HepG2 (cell line): ENCODE data around the gene ZC3H13.

ENCODE experiments used
- EP300 ChIP-seq, 3 experiments: sonication (generic) in 1 of 3; formaldehyde crosslinking in 1 of 3; IDR thresholded peaks; 2 replicates each; pipeline versions ENCODE4 v1.5.1 to v1.6.1; 2011 to 2020; ENCODE audit warnings: low read depth in 2 of 3, low read length in 2 of 3, borderline replicate concordance in 1 of 3, improper control_type of control experiment in 1 of 3, mild to moderate bottlenecking in 1 of 3, missing genetic modification reagents in 1 of 3, moderate library complexity in 1 of 3
- PHF8 ChIP-seq: sonication (generic); formaldehyde crosslinking; IDR thresholded peaks from 2 replicates; pipeline ENCODE4 v1.5.0; 2020; ENCODE audit warnings: missing genetic modification reagents
- POLR2A ChIP-seq, 2 experiments: IDR thresholded peaks; 2 replicates each; pipeline ENCODE4 v1.6.1; 2011; ENCODE audit warnings: low read depth in 2 of 2, low read length in 2 of 2, mild to moderate bottlenecking in 1 of 2, moderate library complexity in 1 of 2; ENCODE audit not compliant: insufficient read depth in 1 of 2
- POLR2AphosphoS5 ChIP-seq: IDR thresholded peaks from 2 replicates; pipeline ENCODE4 v1.6.1; 2012; ENCODE audit warnings: low read depth, low read length
- RBFOX2 ChIP-seq: fragments of 200-400 bp; formaldehyde crosslinking; IDR thresholded peaks from 2 replicates; pipeline ENCODE4 v1.6.1; 2017; ENCODE audit warnings: low read depth, mild to moderate bottlenecking, low read length
- ZFP1 ChIP-seq: IDR thresholded peaks from 2 replicates; pipeline ENCODE4 v1.6.1; 2016
- ZNF24 ChIP-seq: fragments of 450-650 bp; IDR thresholded peaks from 2 replicates; pipeline ENCODE4 v1.6.1; 2017; ENCODE audit warnings: antibody characterized with exemption, mild to moderate bottlenecking
- ZNF296 ChIP-seq: sonication (generic); formaldehyde crosslinking; conservative IDR thresholded peaks from 2 replicates; pipeline ENCODE4 v1.5.0; 2020; ENCODE audit warnings: mild to moderate bottlenecking, missing genetic modification reagents
- ZNF382 ChIP-seq: sonication (generic); formaldehyde crosslinking; IDR thresholded peaks from 2 replicates; pipeline ENCODE4 v1.5.0; 2020; ENCODE audit warnings: missing genetic modification reagents, mild to moderate bottlenecking, borderline replicate concordance
- TF ChIP-seq, protein P1 (sequence below): sonication (generic); formaldehyde crosslinking; IDR thresholded peaks from 2 replicates; pipeline ENCODE4 v1.4.0; 2020; ENCODE audit warnings: mild to moderate bottlenecking, missing genetic modification reagents
- TF ChIP-seq, protein P2 (sequence below): IDR thresholded peaks from 2 replicates; pipeline ENCODE4 v1.6.1; 2016
- TF ChIP-seq, protein P3 (sequence below): conservative IDR thresholded peaks from 2 replicates; pipeline ENCODE4 v1.6.1; 2018; ENCODE audit warnings: missing genetic modification reagents

DNA sequence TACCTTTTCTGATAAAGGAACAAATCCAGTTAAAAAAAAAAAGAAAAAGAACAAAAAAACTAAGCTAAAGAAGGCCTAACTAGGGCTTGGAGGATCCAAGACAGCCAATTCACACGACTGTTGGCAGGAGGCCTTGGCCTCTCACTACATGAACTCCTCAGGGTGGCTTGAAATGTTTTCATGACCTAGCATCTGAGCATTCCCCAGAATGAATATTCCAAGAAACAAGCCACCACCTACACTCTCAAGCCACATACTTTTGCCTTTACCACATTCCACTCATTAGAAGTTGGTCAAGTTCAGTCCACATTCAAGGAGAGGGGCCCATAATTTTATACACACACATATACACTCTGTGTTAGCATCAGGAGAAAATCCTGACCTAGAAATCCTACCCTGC is 103.4 kb downstream of the ZC3H13 start:
- TF ChIP-seq EP300 (IDR thresholded peaks at IDR 0.05; ENCODE audit: low read depth in 2 of 2, low read length in 2 of 2) (no peak), EP300 (CRISPR knock-in tag; IDR thresholded peaks at IDR 0.05; ENCODE audit: borderline replicate concordance) (no peak), ZNF296 (CRISPR knock-in tag) (no peak), ZNF24 (no peak), ZFP1 (CRISPR knock-in tag) (no peak), ZNF382 (CRISPR knock-in tag) (no peak), RBFOX2 (no peak), PHF8 (no peak), POLR2AphosphoS5 (no peak), POLR2A (IDR thresholded peaks at IDR 0.05; ENCODE audit: insufficient read depth in 1 of 2, low read depth in 2 of 2, low read length in 2 of 2) (no peak)
- TF ChIP-seq, protein P1, sequence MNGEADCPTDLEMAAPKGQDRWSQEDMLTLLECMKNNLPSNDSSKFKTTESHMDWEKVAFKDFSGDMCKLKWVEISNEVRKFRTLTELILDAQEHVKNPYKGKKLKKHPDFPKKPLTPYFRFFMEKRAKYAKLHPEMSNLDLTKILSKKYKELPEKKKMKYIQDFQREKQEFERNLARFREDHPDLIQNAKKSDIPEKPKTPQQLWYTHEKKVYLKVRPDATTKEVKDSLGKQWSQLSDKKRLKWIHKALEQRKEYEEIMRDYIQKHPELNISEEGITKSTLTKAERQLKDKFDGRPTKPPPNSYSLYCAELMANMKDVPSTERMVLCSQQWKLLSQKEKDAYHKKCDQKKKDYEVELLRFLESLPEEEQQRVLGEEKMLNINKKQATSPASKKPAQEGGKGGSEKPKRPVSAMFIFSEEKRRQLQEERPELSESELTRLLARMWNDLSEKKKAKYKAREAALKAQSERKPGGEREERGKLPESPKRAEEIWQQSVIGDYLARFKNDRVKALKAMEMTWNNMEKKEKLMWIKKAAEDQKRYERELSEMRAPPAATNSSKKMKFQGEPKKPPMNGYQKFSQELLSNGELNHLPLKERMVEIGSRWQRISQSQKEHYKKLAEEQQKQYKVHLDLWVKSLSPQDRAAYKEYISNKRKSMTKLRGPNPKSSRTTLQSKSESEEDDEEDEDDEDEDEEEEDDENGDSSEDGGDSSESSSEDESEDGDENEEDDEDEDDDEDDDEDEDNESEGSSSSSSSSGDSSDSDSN (CRISPR knock-in tag): no peak
- TF ChIP-seq, protein P2, sequence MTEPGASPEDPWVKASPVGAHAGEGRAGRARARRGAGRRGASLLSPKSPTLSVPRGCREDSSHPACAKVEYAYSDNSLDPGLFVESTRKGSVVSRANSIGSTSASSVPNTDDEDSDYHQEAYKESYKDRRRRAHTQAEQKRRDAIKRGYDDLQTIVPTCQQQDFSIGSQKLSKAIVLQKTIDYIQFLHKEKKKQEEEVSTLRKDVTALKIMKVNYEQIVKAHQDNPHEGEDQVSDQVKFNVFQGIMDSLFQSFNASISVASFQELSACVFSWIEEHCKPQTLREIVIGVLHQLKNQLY: no peak
- TF ChIP-seq, protein P3, sequence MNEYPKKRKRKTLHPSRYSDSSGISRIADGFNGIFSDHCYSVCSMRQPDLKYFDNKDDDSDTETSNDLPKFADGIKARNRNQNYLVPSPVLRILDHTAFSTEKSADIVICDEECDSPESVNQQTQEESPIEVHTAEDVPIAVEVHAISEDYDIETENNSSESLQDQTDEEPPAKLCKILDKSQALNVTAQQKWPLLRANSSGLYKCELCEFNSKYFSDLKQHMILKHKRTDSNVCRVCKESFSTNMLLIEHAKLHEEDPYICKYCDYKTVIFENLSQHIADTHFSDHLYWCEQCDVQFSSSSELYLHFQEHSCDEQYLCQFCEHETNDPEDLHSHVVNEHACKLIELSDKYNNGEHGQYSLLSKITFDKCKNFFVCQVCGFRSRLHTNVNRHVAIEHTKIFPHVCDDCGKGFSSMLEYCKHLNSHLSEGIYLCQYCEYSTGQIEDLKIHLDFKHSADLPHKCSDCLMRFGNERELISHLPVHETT (CRISPR knock-in tag): no peak
